Motor neuron (in vitro differentiated cells): Measurements from ENCODE around the gene TMEM108. TPM values are rescaled to one million over a fixed set of nuclear protein-coding genes. Genes with fewer than 3 reads are reported as not detected.
A peak's percentile ranks its signal among the peaks of the same experiment; 100 is the strongest.

Experiments
- ATAC-seq, 8 experiments: fragments of 200-7000 bp; cut with Tn5 transposase; replicated peaks in 6 of 8; 2 replicates each; pipeline ENCODE4 v1.8.0; 2021; ENCODE audit warnings: mild to moderate bottlenecking in 8 of 8, moderate library complexity in 8 of 8
- H3K27ac ChIP-seq, 2 donors: fragments of 250-450 bp; sonication (Bioruptor Pico); 2 replicates each; pipeline ENCODE4 v1.9.0; 2021; ENCODE audit warnings: antibody characterized with exemption in 2 of 2, mild to moderate bottlenecking in 2 of 2, moderate library complexity in 1 of 2
- H3K4me1 ChIP-seq, 2 donors: fragments of 250-450 bp; sonication (Bioruptor Pico); replicated peaks in 1 of 2; 2 replicates each; pipeline ENCODE4 v1.6.1; 2021; ENCODE audit warnings: antibody characterized with exemption in 2 of 2, mild to moderate bottlenecking in 2 of 2, moderate library complexity in 1 of 2
- H3K4me3 ChIP-seq, 5 donors: fragments of 250-450 bp; sonication (Bioruptor Pico); 2 replicates each; pipeline ENCODE4 v1.9.0; 2021; ENCODE audit warnings: antibody characterized with exemption in 5 of 5, mild to moderate bottlenecking in 5 of 5, moderate library complexity in 4 of 5
- WGBS, 10 experiments: fragments of 450-650 bp; shearing (Covaris generic); methylation state at CpG; one replicate each; pipeline ENCODE4 v1.0.0; 2022; 5-methylcytosine and 5-hydroxymethylcytosine counted together
- in situ Hi-C, 9 experiments: fragments of 400-800 bp; cut with MboI; loops; one replicate each; pipeline ENCODE4 v1.15.0; 2021; ENCODE audit warnings: low sequenced_read_pairs in 9 of 9, low pct_unique_long_range_greater_than_20kb in 2 of 9; ENCODE audit not compliant: unreplicated experiment in 9 of 9
- total RNA-seq, 8 experiments: library from RNA; unstranded; fragments of 300-600 nt; gene quantifications; 2 replicates each; pipeline versions ENCODE4 v1.2.3 to v1.2.4, GENCODE V29; 2022

Gene TMEM108
- total RNA-seq, 8 experiments from 2014 or later: 0.51 to 28.4 (median 2.9) TPM

GRCh38 chr3:133037436-133037835 is 755 bp upstream of the TMEM108 start:
- Histone ChIP-seq H3K27ac (no peak overlapping the region), H3K4me3 (peak overlapping the region; percentile 46 to 66 (median 59)), H3K4me1 (peaks cover 9 to 11% of the 10 kb centered on the region in 2 donors)
- no peak for ATAC-seq
- in situ Hi-C loops: loop anchor here in 5 of 9 experiments (25.0 kb wide), 2 partner anchors 300 to 350 kb away; no protein-coding TSS in a partner anchor
- WGBS, 10 experiments: 10 to 100% (median 71%) methylated on average over 2 to 8 of the region's 9 CpGs; no CpG with 5 or more reads in 3 of the 10 experiments

GRCh38 chr3:133038731-133039375 is 662 bp downstream of the TMEM108 start:
- no peak overlapping the region for H3K27ac ChIP-seq
- peaks cover 9 to 17% of the 10 kb centered on the region in 2 donors for H3K4me1 ChIP-seq
- peak overlapping the region; percentile 46 to 66 (median 59) for H3K4me3 ChIP-seq
- WGBS, 10 experiments: 0 to 50% (median 8%) methylated on average over 1 to 12 of the region's 31 CpGs; no CpG with 5 or more reads in 2 of the 10 experiments
- peak; percentile 21 to 46 (median 33) for ATAC-seq
- in situ Hi-C loops: loop anchor here in 5 of 9 experiments (25.0 kb wide), 2 partner anchors 302 to 348 kb away; no protein-coding TSS in a partner anchor

- WGBS, 10 experiments: 0 to 86% (median 13%) methylated on average over 1 to 3 of the region's 6 CpGs; no CpG with 5 or more reads in 2 of the 10 experiments
- peaks cover 3 to 15% of the 10 kb centered on the region in 2 donors for H3K4me1 ChIP-seq
- in situ Hi-C loops: loop anchor here in 6 of 9 experiments (5.0 to 25.0 kb wide), 4 partner anchors 304 to 346 kb away; no protein-coding TSS in a partner anchor
- no peak overlapping the region for H3K27ac ChIP-seq
- peak overlapping the region in 1 of 5 donors; percentile 2 for H3K4me3 ChIP-seq
- peak; percentile 43 to 92 (median 56) for ATAC-seq
These were observed 2.7 kb downstream of the TMEM108 start for GRCh38 chr3:133040696-133041523.

DNA sequence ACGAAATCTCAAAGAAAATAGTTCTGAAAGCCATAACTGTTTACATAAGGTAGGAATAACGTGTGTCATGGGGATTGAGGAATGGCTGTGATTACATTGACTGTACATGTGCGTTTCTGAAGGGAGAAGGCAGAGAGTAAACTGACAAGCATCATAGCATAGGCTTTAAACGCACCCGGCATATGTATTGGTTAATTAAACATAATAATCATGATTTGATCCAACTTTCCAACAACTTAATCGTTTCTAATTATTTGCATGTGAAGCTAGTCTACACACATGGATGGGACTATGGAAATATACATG is 3.3 kb downstream of the TMEM108 start:
- H3K27ac ChIP-seq: no peak overlapping the region
- ATAC-seq: peak in 2 of 8 experiments; percentile 2 to 8
- in situ Hi-C loops: loop anchor here in 6 of 9 experiments (5.0 to 25.0 kb wide), 4 partner anchors 304 to 346 kb away; no protein-coding TSS in a partner anchor
- H3K4me3 ChIP-seq: no peak overlapping the region
- H3K4me1 ChIP-seq: peaks cover 3 to 15% of the 10 kb centered on the region in 2 donors
- WGBS, 10 experiments: 0 to 67% (median 18%) methylated on average over 1 to 6 of the region's 6 CpGs

DNA sequence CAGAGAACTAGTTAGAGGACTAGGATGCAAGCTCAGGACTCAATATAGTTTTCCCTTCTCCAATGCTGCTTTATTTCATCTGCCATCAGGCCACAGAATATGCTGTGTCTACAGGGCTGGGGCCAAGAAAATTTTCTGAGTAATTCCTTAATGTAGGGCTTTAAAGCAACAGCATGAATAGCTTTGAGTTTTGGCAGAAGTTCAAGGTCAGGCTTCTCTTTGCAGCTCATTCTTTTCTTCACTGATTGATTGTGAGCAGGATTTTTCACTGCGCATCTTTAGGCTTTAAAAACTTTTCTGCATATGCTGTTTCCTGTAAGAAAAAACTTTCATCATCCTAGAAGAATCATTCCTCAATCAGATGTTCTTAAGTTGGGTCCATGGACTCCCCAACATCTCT is 4.6 kb downstream of the TMEM108 start:
- Histone ChIP-seq H3K4me1 (peaks cover 0 to 15% of the 10 kb centered on the region in 2 donors), H3K27ac (no peak overlapping the region), H3K4me3 (no peak overlapping the region)
- 0 to 89% (median 72%) methylated on average over 1 of the region's 1 CpG; no CpG with 5 or more reads in 2 of the 10 experiments for WGBS, 10 experiments
- in situ Hi-C loops: loop anchor here in 6 of 9 experiments (5.0 to 25.0 kb wide), 4 partner anchors 305 to 345 kb away; no protein-coding TSS in a partner anchor
- ATAC-seq: peak in 1 of 8 experiments; percentile 7

GRCh38 chr3:133047980-133048379 is 9.8 kb downstream of the TMEM108 start:
- peaks cover 0 to 5% of the 10 kb centered on the region in 2 donors for H3K4me1 ChIP-seq
- no peak overlapping the region for H3K27ac ChIP-seq
- 0 to 100% (median 57%) methylated on average over 1 of the region's 1 CpG; no CpG with 5 or more reads in 2 of the 10 experiments for WGBS, 10 experiments
- in situ Hi-C loops: loop anchor here in 5 of 9 experiments (10.0 to 25.0 kb wide), 3 partner anchors 311 to 339 kb away; no protein-coding TSS in a partner anchor
- ATAC-seq: no peak
- H3K4me3 ChIP-seq: no peak overlapping the region

DNA sequence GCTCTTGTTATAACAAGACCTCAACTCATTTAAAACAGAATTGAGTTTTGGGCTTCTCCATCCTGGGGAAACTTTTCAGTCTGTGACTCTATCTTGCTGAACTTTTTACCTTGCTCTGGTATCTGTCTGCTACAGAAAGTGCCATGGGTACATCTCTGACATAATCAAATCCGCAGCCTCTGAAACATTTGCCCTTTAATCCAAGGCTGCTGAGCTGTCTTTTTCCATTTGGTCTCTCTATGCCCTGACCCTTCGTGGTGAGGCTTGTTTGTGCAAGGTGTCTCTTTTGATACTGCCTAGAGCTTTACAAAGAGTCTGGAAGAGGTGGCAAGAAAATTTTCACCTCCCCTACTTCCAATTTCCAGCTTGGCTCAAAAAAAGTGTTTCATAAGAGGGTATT is 11.3 kb downstream of the TMEM108 start:
- Histone ChIP-seq H3K4me3 (no peak overlapping the region), H3K27ac (no peak overlapping the region), H3K4me1 (peaks cover 7 to 8% of the 10 kb centered on the region in 2 donors)
- WGBS, 10 experiments: 0 to 100% (median 68%) methylated on average over 1 to 2 of the region's 2 CpGs; no CpG with 5 or more reads in 2 of the 10 experiments
- ATAC-seq: no peak
- in situ Hi-C loops: loop anchor here in 5 of 9 experiments (10.0 to 25.0 kb wide), 3 partner anchors 312 to 338 kb away; no protein-coding TSS in a partner anchor

DNA sequence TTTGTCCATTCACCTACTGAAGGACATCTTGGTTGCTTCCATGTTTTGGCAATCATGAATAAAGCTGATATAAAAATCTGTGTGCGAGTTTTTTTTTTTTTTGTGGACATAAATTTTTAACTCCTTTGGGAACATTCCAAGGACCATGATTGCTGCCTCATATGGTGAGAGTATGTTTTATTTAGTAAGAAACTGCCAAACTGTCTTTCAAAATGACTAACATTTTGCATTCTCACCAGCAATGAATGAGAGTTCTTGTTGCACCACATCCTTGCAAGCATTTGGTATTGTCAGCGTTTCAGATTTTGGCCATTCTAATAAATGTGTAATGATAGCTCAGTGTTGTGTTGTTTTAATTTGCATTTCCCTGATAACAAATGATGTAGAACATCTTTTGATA is 12.7 kb downstream of the TMEM108 start:
- Histone ChIP-seq H3K27ac (no peak overlapping the region), H3K4me1 (peaks cover 8 to 13% of the 10 kb centered on the region in 2 donors), H3K4me3 (no peak overlapping the region)
- ATAC-seq: no peak
- in situ Hi-C loops: no loop called here
- 23 to 100% (median 95%) methylated on average over 1 to 2 of the region's 2 CpGs for WGBS, 10 experiments

GRCh38 chr3:133053532-133053931 is 15.3 kb downstream of the TMEM108 start:
- in situ Hi-C loops: no loop called here
- no peak overlapping the region for H3K4me3 ChIP-seq
- H3K27ac ChIP-seq: no peak overlapping the region
- WGBS, 10 experiments: 0 to 100% (median 78%) methylated on average over 1 to 2 of the region's 2 CpGs; no CpG with 5 or more reads in 1 of the 10 experiments
- H3K4me1 ChIP-seq: peaks cover 8 to 13% of the 10 kb centered on the region in 2 donors
- peak in 2 of 8 experiments; percentile 55 to 69 for ATAC-seq

DNA sequence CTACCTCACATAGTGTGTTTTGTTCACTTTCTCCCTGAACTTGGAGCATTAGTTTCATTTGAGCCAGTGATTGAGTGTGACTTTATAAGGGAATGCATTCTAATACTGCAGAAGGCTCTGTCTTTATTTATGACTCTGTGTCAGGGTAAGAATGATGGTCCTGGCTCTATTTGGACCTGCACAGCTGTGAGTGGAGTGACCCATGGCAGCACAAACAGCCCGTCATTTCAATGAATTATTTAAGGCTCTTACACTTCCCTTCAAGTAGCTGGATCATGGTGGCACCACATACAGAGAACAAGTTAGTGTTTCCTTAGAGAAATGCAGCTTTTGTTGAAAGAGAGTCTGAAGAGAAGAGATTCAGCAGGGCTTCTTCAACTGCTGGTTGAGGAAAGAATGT is 16.4 kb downstream of the TMEM108 start:
- Histone ChIP-seq H3K4me1 (peaks cover 8 to 13% of the 10 kb centered on the region in 2 donors), H3K27ac (no peak overlapping the region), H3K4me3 (no peak overlapping the region)
- ATAC-seq: peak in 5 of 8 experiments; percentile 66 to 96 (median 85)
- 22 to 100% (median 57%) methylated on average over 1 of the region's 1 CpG; no CpG with 5 or more reads in 7 of the 10 experiments for WGBS, 10 experiments
- in situ Hi-C loops: no loop called here

DNA sequence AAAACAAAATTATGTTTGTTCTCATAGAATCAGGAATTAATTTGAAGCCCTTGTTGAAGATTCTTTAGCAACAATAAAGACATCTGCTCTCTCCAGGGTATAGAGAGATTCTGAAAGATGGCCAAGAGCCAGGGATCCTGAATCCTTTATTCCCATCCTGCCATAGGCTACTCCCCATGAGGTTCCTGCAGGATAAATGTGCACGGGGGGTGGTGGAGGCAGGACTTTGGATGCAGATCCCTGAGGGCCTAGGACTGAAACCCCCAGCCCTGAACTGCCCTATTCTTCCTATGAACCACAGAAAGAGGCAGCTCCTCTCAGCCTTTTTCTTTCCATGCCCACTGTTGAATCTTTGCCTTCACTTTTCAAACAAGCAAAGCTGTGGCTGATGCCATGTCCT is 17.1 kb downstream of the TMEM108 start:
- no peak overlapping the region for H3K4me3 ChIP-seq
- peaks cover 8 to 13% of the 10 kb centered on the region in 2 donors for H3K4me1 ChIP-seq
- 40 to 43% methylated on average over 1 of the region's 1 CpG; no CpG with 5 or more reads in 8 of the 10 experiments for WGBS, 10 experiments
- H3K27ac ChIP-seq: no peak overlapping the region
- ATAC-seq: no peak
- in situ Hi-C loops: no loop called here

DNA sequence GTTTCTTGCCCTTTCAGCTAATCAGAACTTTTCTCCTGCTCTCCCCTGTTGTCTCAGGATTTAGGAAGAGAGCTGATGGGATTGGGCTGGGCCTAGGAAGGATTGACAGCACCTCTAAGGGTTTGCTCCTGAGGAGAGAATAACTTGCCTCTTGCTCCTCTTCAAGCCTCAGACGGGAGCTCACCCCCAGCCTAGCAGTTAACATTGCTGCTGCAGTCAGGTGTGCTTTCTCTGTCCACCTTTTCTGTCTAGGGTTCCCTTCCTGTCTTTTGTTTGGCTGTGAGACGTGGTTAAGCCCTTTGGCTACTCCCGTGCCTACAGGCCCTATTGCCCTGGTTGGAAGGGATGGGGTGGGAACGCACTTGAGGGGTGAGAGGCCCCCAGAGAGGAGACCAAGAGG is 20.1 kb downstream of the TMEM108 start:
- in situ Hi-C loops: no loop called here
- Histone ChIP-seq H3K27ac (no peak overlapping the region), H3K4me3 (no peak overlapping the region), H3K4me1 (peaks cover 8 to 9% of the 10 kb centered on the region in 2 donors)
- 0 to 100% (median 83%) methylated on average over 1 to 2 of the region's 4 CpGs; no CpG with 5 or more reads in 5 of the 10 experiments for WGBS, 10 experiments
- no peak for ATAC-seq
